ENCODE data around the gene MTHFR. TPM values are rescaled to one million over a fixed set of nuclear protein-coding genes. Genes with fewer than 3 reads are reported as not detected.
A peak's percentile ranks its signal among the peaks of the same experiment; 100 is the strongest.

Gene MTHFR
- total RNA-seq, 1 donor from 2014 or later: 29.6 TPM

DNA sequence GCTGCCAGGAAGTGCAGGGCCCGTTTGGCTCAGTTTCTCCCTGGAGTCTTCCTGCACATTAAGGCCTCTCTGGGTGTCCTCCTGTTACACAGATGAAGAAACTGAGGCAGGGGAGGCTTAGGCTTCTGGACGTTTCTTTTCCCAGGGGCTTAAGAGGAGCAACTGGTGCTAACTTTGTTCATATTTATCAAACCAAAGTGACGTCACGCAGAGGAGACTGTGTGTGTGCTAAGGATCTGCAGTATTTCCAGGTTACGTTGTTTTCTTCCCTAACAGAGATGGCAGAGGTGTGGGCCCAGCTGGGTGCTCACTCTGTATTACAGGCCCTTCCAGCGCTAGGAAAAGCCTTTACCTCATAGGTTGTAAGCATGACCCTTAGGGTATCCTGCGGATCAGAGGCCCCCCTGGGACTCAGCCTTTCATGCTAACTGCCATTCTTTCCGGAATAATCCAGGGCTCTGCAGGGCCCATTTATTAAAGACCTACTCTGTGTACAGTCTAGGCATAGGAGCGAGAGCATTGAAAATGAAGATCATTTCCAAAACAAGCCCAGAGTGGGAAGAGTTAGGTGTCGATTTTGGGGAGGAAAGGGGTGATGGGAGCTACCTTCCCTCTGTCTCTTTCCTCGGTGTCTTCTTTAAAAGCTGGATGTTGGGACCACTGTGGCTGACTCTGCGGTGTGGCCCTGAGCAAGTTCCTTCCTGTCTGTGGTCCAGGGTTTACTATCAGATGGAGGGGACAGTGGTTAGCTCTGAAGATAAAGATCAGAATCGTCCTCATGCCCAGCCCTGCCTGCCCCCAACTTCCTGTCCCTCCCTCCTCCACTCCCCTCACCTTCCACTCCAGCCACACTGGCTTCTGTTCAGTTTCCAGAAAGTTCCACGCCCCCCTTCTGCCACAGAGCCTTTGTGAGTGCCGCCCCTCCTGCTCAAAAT lies 65.2 kb downstream of the MTHFR start:
- no peak for DNase-seq (ENCODE audit: low read depth, low spot score)
- Mint-ChIP-seq H3K27ac (ENCODE audit: unreplicated experiment) (peak overlapping the region; percentile 50), H3K27me3 (ENCODE audit: low read depth) (no peaks in the 10 kb centered on the region), H3K9me3 (no peaks in the 10 kb centered on the region), H3K36me3 (ENCODE audit: low read depth) (no peaks in the 10 kb centered on the region), H3K4me1 (peaks cover 9% of the 10 kb centered on the region), H3K4me3 (peak overlapping the region; percentile 11)
- TF ChIP-seq, protein P1, sequence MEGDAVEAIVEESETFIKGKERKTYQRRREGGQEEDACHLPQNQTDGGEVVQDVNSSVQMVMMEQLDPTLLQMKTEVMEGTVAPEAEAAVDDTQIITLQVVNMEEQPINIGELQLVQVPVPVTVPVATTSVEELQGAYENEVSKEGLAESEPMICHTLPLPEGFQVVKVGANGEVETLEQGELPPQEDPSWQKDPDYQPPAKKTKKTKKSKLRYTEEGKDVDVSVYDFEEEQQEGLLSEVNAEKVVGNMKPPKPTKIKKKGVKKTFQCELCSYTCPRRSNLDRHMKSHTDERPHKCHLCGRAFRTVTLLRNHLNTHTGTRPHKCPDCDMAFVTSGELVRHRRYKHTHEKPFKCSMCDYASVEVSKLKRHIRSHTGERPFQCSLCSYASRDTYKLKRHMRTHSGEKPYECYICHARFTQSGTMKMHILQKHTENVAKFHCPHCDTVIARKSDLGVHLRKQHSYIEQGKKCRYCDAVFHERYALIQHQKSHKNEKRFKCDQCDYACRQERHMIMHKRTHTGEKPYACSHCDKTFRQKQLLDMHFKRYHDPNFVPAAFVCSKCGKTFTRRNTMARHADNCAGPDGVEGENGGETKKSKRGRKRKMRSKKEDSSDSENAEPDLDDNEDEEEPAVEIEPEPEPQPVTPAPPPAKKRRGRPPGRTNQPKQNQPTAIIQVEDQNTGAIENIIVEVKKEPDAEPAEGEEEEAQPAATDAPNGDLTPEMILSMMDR (conservative IDR thresholded peaks at IDR 0.05): no peak

DNA sequence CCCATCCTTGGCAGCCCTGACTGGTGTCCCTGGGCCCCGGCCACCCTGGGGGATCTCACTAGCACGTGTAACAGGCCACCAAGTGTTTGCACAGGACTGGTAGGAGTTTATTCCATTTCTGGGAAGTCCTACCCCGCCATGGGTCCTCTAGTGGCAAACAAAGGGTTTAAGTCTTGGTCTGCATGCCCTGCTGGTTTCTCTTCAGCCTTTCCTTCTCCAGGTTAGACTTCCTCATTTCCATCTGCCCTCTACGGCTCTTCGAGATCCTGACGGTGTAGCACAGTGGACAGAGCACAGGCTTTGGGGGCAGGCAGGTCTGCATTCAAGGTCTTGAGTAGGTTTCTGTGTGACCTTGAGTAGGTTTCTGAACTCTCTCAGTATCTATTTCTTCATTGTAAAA lies 67.0 kb downstream of the MTHFR start:
- peak overlapping the region; percentile 66 for H3K4me3 Mint-ChIP-seq
- TF ChIP-seq, protein P1 (conservative IDR thresholded peaks at IDR 0.05): no peak
- H3K27ac Mint-ChIP-seq (ENCODE audit: unreplicated experiment): no peak overlapping the region
- H3K9me3 Mint-ChIP-seq: no peaks in the 10 kb centered on the region
- H3K4me1 Mint-ChIP-seq: peaks cover 13% of the 10 kb centered on the region
- no peaks in the 10 kb centered on the region for H3K27me3 Mint-ChIP-seq (ENCODE audit: low read depth)
- no peak for DNase-seq (ENCODE audit: low read depth, low spot score)
- H3K36me3 Mint-ChIP-seq (ENCODE audit: low read depth): no peaks in the 10 kb centered on the region

DNA sequence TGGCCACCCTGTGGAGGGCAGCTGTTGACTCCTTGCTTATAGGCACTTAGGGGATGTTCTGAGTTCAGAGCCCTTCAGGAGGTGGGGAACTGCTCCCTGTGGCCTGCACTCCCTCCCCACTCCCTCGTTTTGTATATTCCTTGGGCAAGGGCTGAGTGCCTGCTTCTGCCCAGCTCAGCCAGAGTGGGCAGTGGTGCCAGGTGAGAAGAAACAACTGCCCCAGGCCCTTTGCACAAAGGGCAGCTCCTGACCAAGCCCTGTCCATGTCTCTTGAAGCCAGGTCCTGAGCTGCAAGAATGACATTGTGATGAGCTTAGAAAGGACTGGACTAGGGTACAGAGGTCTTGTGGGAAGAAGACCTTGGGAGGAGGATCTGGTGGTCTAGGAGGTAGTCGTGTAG lies 67.7 kb downstream of the MTHFR start:
- H3K9me3 Mint-ChIP-seq: no peaks in the 10 kb centered on the region
- TF ChIP-seq, protein P1 (conservative IDR thresholded peaks at IDR 0.05): no peak
- no peak overlapping the region for H3K27ac Mint-ChIP-seq (ENCODE audit: unreplicated experiment)
- peaks cover 14% of the 10 kb centered on the region for H3K4me1 Mint-ChIP-seq
- DNase-seq (ENCODE audit: low read depth, low spot score): no peak
- no peaks in the 10 kb centered on the region for H3K36me3 Mint-ChIP-seq (ENCODE audit: low read depth)
- peak overlapping the region; percentile 66 for H3K4me3 Mint-ChIP-seq
- H3K27me3 Mint-ChIP-seq (ENCODE audit: low read depth): no peaks in the 10 kb centered on the region

DNA sequence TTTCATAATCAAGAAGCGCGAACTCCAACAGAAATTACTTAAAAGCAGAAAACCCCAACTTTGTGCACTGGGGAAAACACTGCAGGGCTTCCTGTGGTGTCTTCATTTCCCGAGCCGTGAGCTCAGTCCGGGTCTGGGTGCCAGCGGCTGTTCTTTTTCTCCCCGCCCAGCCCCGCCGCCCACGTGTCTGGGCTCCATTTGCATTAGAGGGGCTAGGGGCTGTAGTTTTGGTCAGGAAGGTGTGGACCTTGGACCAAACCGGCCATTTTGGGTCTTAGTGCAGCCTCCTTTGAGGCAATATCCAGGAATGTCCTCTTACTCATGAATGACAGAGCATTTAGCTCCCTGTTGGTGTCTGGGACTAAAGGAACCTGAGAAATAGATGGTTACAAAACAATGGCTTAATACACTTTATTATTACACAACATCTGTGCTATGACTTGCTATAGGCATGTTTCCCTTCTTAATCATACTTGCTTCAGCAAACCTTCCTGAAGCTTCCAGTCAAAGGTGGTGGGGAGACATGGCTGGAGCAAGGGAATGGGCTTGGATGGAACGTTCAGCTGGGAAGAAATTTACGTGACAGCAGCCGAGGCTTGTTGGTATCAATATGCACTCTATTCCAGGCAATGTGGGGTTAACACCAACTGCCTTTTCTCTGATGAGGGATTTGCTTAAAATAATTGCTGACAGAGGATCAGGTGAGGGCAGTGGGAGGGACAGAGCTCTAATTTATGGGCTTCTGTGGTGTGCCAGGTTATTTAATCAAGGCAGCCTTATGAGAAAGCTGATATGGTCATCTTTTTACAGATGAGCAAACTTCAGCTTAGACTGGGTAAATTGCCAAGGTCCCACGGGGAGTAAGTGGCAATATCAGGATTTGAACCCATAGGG lies 68.8 kb downstream of the MTHFR start:
- TF ChIP-seq, protein P1 (conservative IDR thresholded peaks at IDR 0.05): no peak
- no peak for DNase-seq (ENCODE audit: low read depth, low spot score)
- H3K27ac Mint-ChIP-seq (ENCODE audit: unreplicated experiment): no peak overlapping the region
- no peaks in the 10 kb centered on the region for H3K9me3 Mint-ChIP-seq
- peak overlapping the region; percentile 95 for H3K4me3 Mint-ChIP-seq
- peaks cover 17% of the 10 kb centered on the region for H3K4me1 Mint-ChIP-seq
- no peaks in the 10 kb centered on the region for H3K27me3 Mint-ChIP-seq (ENCODE audit: low read depth)
- no peaks in the 10 kb centered on the region for H3K36me3 Mint-ChIP-seq (ENCODE audit: low read depth)

DNA sequence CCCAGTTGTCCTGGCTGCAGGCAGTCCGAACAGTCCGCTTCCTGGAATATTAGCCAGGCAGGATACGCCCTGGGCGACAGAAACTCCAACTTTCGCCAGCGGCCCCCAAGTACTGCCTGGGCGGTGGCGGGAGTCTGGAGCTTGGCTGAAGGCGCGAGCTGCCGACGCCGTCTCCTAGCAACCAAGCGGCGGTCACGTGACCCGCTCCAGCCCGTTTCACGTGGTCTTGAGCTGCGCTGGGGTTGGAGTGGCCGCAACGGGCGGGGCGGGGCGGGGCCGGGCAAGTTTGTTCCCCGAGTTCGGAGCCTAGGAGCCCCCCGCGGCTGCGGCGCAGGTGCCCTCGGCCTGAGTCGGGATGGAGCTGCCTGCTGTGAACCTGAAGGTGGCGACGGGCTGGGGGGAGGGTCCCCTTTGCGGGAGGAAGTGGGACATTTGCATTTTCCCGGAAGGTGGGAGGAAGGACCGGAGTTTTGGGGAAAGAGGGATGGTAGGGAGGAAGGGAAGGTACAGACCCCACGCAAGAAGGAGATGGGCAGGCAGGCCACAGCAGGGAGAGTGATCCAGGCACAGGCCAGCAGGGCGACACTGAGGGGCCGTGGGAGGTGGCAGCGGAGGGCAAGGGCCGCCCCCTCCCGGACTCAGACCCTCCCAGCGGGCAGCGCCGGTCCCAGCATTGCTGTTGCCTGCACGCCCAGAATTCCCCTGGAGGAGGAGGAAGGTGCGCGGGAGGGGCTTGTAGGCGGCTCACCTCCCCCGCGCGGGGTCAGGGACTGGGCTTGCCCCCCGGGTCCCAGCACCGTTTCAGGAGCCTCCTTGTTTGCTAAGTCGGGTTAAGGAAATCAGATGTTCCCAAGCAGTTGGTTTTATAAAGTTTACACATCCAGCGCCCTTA lies 69.7 kb downstream of the MTHFR start, which contains the start of gene AGTRAP:
Gene AGTRAP, plus strand, starts transcription at position 283 of the 892 bp plus-strand sequence. Its CDS starts 73 bp downstream, at position 356.
- Mint-ChIP-seq H3K27ac (ENCODE audit: unreplicated experiment) (peak within 1 kb of the TSS; percentile 6), H3K4me1 (peaks cover 25% of the 10 kb centered on the region), H3K36me3 (ENCODE audit: low read depth) (no peaks in the 10 kb centered on the region), H3K9me3 (no peaks in the 10 kb centered on the region), H3K27me3 (ENCODE audit: low read depth) (no peaks in the 10 kb centered on the region), H3K4me3 (peak within 1 kb of the TSS; percentile 95)
- DNase-seq (ENCODE audit: low read depth, low spot score): peak; percentile 90
- TF ChIP-seq, protein P1 (conservative IDR thresholded peaks at IDR 0.05): peak; percentile 27

Measured in neural crest cell (in vitro differentiated cells).